IPS DF 4.7 (cell line): ENCODE data around the gene ANXA3.

Experiments used
- DNase-seq: peaks from one replicate; pipeline ENCODE4 v3.0.0-alpha.2; 2013; ENCODE audit warnings: low spot score; ENCODE audit errors: extremely low read depth

ANXA3 gene

DNA sequence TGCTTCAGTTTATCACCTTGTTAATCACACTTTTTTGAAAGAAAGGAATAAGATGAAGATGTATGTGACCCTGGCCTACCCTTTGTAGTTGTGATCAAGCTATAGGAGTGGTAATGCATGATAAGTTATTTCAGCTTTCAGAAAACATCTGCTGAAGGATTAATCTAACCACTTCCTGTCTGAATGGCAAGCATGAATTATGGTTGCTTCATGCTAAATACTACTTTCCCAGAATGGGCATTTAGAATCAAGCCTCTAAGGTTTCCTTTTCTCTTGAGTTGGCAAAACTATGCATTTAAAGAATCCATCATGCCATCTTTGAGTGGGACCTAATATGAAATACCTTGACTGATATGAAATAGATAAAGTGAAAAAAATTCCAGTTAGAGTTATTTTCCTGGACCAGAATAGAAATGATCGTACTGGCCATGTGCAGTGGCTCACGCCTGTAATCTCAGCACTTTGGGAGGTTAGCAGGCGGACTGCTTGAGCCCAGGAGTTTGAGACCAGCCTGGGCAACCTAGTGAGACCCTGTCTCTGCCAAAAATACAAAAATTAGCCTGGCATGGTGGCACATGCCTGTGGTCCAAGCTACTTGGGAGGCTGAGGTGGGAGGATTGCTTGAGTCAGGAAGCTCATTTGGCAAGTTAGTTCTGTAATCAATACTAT, 59.1 kb downstream of the ANXA3 start:
- DNase-seq = no peak

- no peak for DNase-seq
These were observed 59.6 kb downstream of the ANXA3 start for GRCh38 chr4:78611215-78611558.

DNA sequence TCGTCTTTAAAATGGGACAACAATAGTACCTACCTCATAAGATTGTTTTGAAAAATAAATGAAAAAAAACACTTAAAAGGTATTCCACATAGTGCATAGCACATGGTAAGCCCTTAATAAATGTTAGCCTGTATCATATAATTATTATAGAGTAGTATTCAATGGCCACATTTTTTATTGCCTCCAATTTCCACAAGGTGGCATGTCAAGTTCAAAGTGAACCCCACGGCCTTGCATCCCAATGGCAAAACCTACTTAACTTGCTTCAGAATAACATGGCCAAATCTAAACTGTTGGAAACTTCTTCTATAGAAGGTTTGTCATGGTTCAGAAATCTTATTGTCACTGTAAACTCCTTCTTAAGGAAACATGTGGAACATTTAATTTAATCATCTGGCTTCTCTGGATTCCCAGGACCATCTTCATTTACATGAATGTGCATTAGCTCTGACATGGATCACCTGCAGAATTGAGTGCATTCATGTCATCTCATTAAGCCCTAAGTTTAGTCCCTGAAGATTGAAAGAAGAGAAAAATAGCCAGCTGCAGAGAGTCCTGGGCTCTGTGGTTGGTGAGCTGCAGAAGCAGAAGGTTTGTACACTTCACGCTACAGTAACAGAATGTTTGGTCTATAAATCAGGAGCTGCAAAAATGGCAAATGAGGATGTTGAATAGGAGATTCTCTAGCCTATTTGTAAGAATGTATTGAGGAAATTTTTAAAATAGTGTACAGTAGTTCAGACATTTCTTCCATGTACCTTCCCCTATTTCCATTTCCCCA, 61.0 kb downstream of the ANXA3 start:
- no peak for DNase-seq

GRCh38 chr4:78613522-78614321, 62.2 kb downstream of the ANXA3 start:
- DNase-seq = no peak

- no peak for DNase-seq
These were observed 64.5 kb downstream of the ANXA3 start for GRCh38 chr4:78616046-78616498.

- DNase-seq = no peak
These were observed 66.9 kb downstream of the ANXA3 start for GRCh38 chr4:78618436-78618835.

- no peak for DNase-seq
These were observed 69.8 kb downstream of the ANXA3 start for GRCh38 chr4:78621395-78621794.

- DNase-seq = no peak
These were observed 70.8 kb downstream of the ANXA3 start for GRCh38 chr4:78622253-78622979.

DNA sequence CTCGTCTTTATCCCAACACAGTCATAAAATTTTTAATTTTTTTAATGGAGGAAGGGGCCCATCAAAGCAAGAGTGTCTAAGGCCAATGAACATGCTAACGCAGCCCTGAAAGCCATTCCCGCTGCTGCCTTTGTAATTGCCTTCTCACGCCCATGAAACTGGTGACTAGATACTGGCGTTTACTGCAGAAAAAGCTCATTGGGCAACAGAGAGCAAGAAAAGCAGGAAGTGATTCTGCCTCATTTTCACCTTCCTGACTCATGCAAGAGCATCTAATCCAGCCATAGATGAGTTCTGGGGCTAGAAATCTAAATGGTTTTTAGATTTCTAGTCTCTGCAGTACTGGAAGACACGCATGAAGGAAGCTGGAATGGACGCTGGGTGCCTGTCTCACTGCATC, 72.5 kb downstream of the ANXA3 start:
- no peak for DNase-seq

DNA sequence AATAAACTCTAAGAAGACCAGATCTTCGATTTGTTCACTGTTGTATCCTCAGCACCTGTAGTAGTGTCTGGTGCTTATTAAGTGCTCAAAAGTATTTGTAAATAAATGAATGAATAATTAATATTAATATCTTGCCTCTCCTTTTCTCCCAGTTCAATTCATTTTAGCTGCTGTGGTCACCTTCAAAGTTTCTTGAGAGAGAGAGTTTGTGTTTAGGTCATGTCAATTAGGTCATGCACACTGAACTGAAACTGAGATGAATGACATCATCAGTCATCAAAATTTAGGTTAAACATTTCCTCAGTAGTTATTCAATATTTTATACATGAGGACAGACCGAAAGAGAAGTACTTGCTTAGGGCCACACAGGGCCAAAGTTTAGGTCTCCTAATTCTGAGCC, 73.5 kb downstream of the ANXA3 start:
- DNase-seq = no peak

GRCh38 chr4:78627046-78627965, 75.7 kb downstream of the ANXA3 start:
- DNase-seq = no peak

DNA sequence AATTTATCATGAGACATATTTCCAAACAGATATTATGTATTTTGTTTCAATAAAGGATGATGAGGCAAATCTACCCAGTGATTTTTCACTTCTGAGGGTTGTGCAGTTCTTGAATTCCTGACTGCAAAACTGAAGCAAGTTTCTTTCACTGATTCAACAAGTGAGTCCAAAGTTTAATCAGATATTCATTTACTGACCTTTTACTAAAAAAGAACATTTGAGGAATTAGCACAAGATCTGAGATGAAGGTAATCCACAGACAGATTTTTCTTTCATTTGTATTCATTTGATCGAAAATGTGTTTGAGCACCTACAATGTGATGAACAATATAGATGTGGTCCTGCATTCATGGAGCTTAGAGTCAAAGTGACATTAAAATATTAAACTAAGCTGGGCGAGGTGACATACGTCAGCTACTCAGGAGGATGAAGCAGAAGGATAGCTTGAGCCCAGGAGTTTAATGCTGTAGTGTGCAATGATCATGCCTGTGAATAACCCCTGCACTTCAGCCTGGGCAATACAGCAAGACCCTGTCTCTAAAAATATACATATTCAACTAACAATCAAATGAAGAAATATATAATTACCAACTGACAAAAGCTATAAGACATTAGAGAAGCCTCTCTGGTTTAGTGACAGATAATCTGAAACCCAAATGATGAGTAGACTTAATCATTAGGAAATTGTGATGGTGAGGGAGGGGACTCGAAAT, 76.6 kb downstream of the ANXA3 start:
- DNase-seq = no peak

- DNase-seq = no peak
These were observed 78.5 kb downstream of the ANXA3 start for GRCh38 chr4:78629991-78630541.

DNA sequence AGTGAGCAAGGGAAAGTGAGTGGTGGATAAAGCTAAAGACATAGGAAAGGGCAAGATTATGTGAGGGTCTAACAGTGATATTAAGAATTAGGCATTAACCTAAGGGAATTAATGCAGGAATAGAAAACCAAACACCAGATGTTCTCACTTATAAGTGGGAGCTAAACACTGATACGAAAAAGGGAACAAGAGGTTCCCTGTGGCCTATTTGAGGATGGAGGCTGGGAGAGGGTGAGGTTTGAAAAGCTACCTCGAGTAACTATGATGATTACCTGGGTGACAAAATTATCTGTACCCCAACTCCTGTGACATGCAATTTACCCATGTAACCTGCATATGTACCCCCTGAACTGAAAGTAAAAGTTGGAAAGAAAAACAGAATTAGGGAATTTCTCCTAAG, 79.0 kb downstream of the ANXA3 start:
- DNase-seq = no peak

- DNase-seq = no peak
These were observed 82.6 kb downstream of the ANXA3 start for GRCh38 chr4:78634011-78634664.

- DNase-seq = no peak
These were observed 87.0 kb downstream of the ANXA3 start for GRCh38 chr4:78638337-78639172.

- DNase-seq = no peak
These were observed 89.1 kb downstream of the ANXA3 start for GRCh38 chr4:78640714-78641113.

DNA sequence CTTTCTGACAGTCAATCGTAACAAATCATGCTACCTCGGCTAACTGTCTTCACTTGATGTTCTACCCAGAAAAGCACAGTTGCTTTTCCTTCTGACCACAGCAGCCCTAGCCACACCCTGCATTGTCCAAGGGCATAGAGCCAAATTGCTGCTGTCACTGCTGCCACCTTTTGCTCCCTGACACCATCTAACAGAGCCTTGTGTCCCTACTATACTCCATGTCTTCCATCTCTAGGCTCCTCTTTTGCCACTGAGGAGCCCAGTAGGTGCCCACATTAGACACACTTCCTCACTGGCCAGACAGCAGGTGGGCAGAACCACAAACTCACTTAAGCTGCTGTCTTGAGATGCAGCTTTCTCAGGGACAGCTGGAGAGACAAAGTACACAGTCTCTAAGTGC, 91.4 kb downstream of the ANXA3 start:
- no peak for DNase-seq
